Measurements from ENCODE around the gene ZBTB32. TPM values are rescaled to one million over a fixed set of nuclear protein-coding genes. Genes with fewer than 3 reads are reported as not detected.

The ZBTB32 gene
- total and polyA plus RNA-seq, 4 donors: 0.47 TPM; not detected in 3

DNA sequence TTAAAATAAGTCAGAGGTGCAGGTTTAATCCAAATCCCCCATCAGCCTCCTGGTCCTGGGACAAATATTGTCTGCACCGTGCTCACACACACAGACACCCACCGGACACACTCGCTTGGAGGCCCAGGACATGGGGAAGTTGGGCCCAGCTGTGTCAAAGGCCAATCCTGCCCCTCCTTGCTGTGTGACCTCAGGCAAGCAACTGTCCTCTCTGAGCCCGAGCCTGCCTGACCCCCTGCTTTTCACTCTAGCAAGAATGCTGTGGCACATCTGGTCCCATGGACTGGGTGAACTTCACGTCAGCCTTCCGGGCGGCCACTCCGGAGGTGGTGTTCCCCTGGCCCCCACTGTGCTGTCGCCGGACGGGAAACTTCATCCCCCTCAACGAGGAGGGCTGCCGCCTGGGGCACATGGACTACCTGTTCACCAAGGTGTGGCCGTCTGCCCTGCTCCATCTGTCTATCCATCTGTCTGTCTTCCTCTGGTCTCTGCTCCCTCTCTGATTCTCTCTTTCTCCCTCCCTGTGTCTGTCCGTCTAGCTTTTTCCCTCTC is 28.7 kb upstream of the ZBTB32 start:
- no peaks in the 10 kb centered on the region for H3K36me3 ChIP-seq (ENCODE audit: control insufficient read depth in 4 of 4, insufficient read depth in 3 of 4, low read depth in 1 of 4, low read length in 3 of 4)
- H3K27me3 ChIP-seq (ENCODE audit: control insufficient read depth in 4 of 4, insufficient read depth in 4 of 4, low read length in 3 of 4): no peaks in the 10 kb centered on the region
- no peaks in the 10 kb centered on the region for H3K9me3 ChIP-seq (ENCODE audit: control insufficient read depth in 4 of 4, low read length in 3 of 4)
- 84% methylated on average over 15 of the region's 15 CpGs for WGBS
- no peak for DNase-seq (ENCODE audit: low spot score)
- no peak overlapping the region for H3K9ac ChIP-seq (ENCODE audit: low read depth in 1 of 2, low read length in 2 of 2)
- no peak overlapping the region for H3K27ac ChIP-seq (ENCODE audit: low read depth in 1 of 2, low read length in 2 of 2)
- TF ChIP-seq YY1 (IDR thresholded peaks at IDR 0.05): no peak
- TF ChIP-seq, protein P1, sequence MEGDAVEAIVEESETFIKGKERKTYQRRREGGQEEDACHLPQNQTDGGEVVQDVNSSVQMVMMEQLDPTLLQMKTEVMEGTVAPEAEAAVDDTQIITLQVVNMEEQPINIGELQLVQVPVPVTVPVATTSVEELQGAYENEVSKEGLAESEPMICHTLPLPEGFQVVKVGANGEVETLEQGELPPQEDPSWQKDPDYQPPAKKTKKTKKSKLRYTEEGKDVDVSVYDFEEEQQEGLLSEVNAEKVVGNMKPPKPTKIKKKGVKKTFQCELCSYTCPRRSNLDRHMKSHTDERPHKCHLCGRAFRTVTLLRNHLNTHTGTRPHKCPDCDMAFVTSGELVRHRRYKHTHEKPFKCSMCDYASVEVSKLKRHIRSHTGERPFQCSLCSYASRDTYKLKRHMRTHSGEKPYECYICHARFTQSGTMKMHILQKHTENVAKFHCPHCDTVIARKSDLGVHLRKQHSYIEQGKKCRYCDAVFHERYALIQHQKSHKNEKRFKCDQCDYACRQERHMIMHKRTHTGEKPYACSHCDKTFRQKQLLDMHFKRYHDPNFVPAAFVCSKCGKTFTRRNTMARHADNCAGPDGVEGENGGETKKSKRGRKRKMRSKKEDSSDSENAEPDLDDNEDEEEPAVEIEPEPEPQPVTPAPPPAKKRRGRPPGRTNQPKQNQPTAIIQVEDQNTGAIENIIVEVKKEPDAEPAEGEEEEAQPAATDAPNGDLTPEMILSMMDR (IDR thresholded peaks at IDR 0.05; ENCODE audit: low read depth, low read length, missing input control): no peak
- no peak for TF ChIP-seq FOXA1 (IDR thresholded peaks at IDR 0.05)
- TF ChIP-seq EGR1 (IDR thresholded peaks at IDR 0.05; ENCODE audit: low read depth in 2 of 2): no peak
- no peak for TF ChIP-seq RAD21 (IDR thresholded peaks at IDR 0.05)
- TF ChIP-seq SP1 (IDR thresholded peaks at IDR 0.05): no peak
- TF ChIP-seq, protein P2, sequence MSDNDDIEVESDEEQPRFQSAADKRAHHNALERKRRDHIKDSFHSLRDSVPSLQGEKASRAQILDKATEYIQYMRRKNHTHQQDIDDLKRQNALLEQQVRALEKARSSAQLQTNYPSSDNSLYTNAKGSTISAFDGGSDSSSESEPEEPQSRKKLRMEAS (IDR thresholded peaks at IDR 0.05): no peak
- TF ChIP-seq, protein P3, sequence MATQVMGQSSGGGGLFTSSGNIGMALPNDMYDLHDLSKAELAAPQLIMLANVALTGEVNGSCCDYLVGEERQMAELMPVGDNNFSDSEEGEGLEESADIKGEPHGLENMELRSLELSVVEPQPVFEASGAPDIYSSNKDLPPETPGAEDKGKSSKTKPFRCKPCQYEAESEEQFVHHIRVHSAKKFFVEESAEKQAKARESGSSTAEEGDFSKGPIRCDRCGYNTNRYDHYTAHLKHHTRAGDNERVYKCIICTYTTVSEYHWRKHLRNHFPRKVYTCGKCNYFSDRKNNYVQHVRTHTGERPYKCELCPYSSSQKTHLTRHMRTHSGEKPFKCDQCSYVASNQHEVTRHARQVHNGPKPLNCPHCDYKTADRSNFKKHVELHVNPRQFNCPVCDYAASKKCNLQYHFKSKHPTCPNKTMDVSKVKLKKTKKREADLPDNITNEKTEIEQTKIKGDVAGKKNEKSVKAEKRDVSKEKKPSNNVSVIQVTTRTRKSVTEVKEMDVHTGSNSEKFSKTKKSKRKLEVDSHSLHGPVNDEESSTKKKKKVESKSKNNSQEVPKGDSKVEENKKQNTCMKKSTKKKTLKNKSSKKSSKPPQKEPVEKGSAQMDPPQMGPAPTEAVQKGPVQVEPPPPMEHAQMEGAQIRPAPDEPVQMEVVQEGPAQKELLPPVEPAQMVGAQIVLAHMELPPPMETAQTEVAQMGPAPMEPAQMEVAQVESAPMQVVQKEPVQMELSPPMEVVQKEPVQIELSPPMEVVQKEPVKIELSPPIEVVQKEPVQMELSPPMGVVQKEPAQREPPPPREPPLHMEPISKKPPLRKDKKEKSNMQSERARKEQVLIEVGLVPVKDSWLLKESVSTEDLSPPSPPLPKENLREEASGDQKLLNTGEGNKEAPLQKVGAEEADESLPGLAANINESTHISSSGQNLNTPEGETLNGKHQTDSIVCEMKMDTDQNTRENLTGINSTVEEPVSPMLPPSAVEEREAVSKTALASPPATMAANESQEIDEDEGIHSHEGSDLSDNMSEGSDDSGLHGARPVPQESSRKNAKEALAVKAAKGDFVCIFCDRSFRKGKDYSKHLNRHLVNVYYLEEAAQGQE (IDR thresholded peaks at IDR 0.05): no peak
- no peak for TF ChIP-seq HNF4A (conservative IDR thresholded peaks at IDR 0.05)
- TF ChIP-seq TAF1 (conservative IDR thresholded peaks at IDR 0.05): no peak
- no peak for TF ChIP-seq RXRA (IDR thresholded peaks at IDR 0.05)
- no peak for TF ChIP-seq NR2F2 (IDR thresholded peaks at IDR 0.05)
- TF ChIP-seq, protein P4, sequence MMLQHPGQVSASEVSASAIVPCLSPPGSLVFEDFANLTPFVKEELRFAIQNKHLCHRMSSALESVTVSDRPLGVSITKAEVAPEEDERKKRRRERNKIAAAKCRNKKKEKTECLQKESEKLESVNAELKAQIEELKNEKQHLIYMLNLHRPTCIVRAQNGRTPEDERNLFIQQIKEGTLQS (IDR thresholded peaks at IDR 0.05): no peak
- no peak for TF ChIP-seq FOXA2 (IDR thresholded peaks at IDR 0.05)
- no peak for TF ChIP-seq GABPA (IDR thresholded peaks at IDR 0.05 in 1 of 2, conservative IDR thresholded peaks at IDR 0.05 in 1 of 2)
- TF ChIP-seq, protein P5, sequence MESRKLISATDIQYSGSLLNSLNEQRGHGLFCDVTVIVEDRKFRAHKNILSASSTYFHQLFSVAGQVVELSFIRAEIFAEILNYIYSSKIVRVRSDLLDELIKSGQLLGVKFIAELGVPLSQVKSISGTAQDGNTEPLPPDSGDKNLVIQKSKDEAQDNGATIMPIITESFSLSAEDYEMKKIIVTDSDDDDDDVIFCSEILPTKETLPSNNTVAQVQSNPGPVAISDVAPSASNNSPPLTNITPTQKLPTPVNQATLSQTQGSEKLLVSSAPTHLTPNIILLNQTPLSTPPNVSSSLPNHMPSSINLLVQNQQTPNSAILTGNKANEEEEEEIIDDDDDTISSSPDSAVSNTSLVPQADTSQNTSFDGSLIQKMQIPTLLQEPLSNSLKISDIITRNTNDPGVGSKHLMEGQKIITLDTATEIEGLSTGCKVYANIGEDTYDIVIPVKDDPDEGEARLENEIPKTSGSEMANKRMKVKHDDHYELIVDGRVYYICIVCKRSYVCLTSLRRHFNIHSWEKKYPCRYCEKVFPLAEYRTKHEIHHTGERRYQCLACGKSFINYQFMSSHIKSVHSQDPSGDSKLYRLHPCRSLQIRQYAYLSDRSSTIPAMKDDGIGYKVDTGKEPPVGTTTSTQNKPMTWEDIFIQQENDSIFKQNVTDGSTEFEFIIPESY (IDR thresholded peaks at IDR 0.05): no peak
- no peak for TF ChIP-seq JUND (IDR thresholded peaks at IDR 0.05)
- no peak for TF ChIP-seq HNF4G (IDR thresholded peaks at IDR 0.05)
- peaks cover 0 to 6% (median 2%) of the 10 kb centered on the region in 4 donors for H3K4me1 ChIP-seq (ENCODE audit: control insufficient read depth in 4 of 4, insufficient read depth in 4 of 4, low read length in 3 of 4)
- H3K4me3 ChIP-seq (ENCODE audit: low read depth in 1 of 3, low read length in 3 of 3): no peak overlapping the region
